Immature natural killer cell (primary cell): ENCODE data around the gene THOC1. TPM values are rescaled to one million over a fixed set of nuclear protein-coding genes. Genes with fewer than 3 reads are reported as not detected.
A peak's percentile ranks its signal among the peaks of the same experiment; 100 is the strongest.

Experiments
- DNase-seq, 3 donors: peaks; one replicate each; pipeline ENCODE4 v3.0.0; 2022; ENCODE audit warnings: mixed read lengths in 1 of 3
- H3K27ac Mint-ChIP-seq, 6 donors: one replicate each; pipeline ENCODE4 v1.8.0; 2020; ENCODE audit warnings: mixed read lengths in 6 of 6, mild to moderate bottlenecking in 5 of 6, inconsistent platforms in 4 of 6, moderate library complexity in 3 of 6
- H3K27me3 Mint-ChIP-seq, 3 donors: one replicate each; pipeline ENCODE4 v1.8.0; 2020 to 2021; ENCODE audit warnings: low read depth in 3 of 3, mild to moderate bottlenecking in 3 of 3, mixed read lengths in 3 of 3, moderate library complexity in 3 of 3, inconsistent platforms in 1 of 3
- H3K36me3 Mint-ChIP-seq, 3 donors: one replicate each; pipeline ENCODE4 v1.8.0; 2020; ENCODE audit warnings: mixed read lengths in 3 of 3, inconsistent platforms in 2 of 3, mild to moderate bottlenecking in 2 of 3
- H3K4me1 Mint-ChIP-seq, 2 donors: one replicate each; pipeline ENCODE4 v1.8.0; 2020; ENCODE audit warnings: inconsistent platforms in 2 of 2, mild to moderate bottlenecking in 2 of 2, mixed read lengths in 2 of 2, moderate library complexity in 1 of 2
- H3K4me3 Mint-ChIP-seq, 5 donors: one replicate each; pipeline ENCODE4 v1.8.0; 2020; ENCODE audit warnings: mild to moderate bottlenecking in 5 of 5, mixed read lengths in 5 of 5, inconsistent platforms in 3 of 5, moderate library complexity in 3 of 5
- H3K9me3 Mint-ChIP-seq, 6 donors: one replicate each; pipeline ENCODE4 v1.8.0; 2020; ENCODE audit warnings: mild to moderate bottlenecking in 6 of 6, mixed read lengths in 6 of 6, inconsistent platforms in 4 of 6, moderate library complexity in 3 of 6
- polyA plus RNA-seq, 3 donors: library from polyadenylated mRNA; unstranded; fragments of 300-500 nt; fragmentation: Illumina TruSeq; gene quantifications; one replicate each; pipeline ENCODE4 v1.2.3, GENCODE V29; 2021

THOC1 gene
- polyA plus RNA-seq, 3 donors from 2014 or later, result 7.6 to 20.3 (median 14.7) TPM

- H3K36me3 Mint-ChIP-seq, result peaks cover 22 to 56% (median 26%) of the 10 kb centered on the region in 3 donors
- peak overlapping the region; percentile 4 to 63 (median 18) for H3K27ac Mint-ChIP-seq
- no peak overlapping the region for H3K4me3 Mint-ChIP-seq
- H3K27me3 Mint-ChIP-seq, result peaks cover 0 to 3% (median 0%) of the 10 kb centered on the region in 3 donors
- H3K9me3 Mint-ChIP-seq, result no peaks in the 10 kb centered on the region
- DNase-seq, result no peak
- peaks cover 2 to 5% of the 10 kb centered on the region in 2 donors for H3K4me1 Mint-ChIP-seq
These were observed 47.1 kb downstream of the THOC1 start for GRCh38 chr18:220708-221107.

GRCh38 chr18:217532-218336 lies 50.1 kb downstream of the THOC1 start:
- Mint-ChIP-seq H3K9me3 (no peaks in the 10 kb centered on the region), H3K27me3 (peaks cover 0 to 3% (median 0%) of the 10 kb centered on the region in 3 donors), H3K36me3 (peaks cover 24 to 49% (median 33%) of the 10 kb centered on the region in 3 donors), H3K4me3 (peak overlapping the region in 1 of 5 donors; percentile 10), H3K27ac (peak overlapping the region; percentile 10 to 83 (median 65)), H3K4me1 (peaks cover 2 to 5% of the 10 kb centered on the region in 2 donors)
- DNase-seq, result no peak

- no peaks in the 10 kb centered on the region for H3K9me3 Mint-ChIP-seq
- no peak overlapping the region for H3K27ac Mint-ChIP-seq
- no peak for DNase-seq
- no peak overlapping the region for H3K4me3 Mint-ChIP-seq
- peaks cover 0 to 3% (median 0%) of the 10 kb centered on the region in 3 donors for H3K27me3 Mint-ChIP-seq
- H3K36me3 Mint-ChIP-seq, result peaks cover 32 to 56% (median 35%) of the 10 kb centered on the region in 3 donors
- peaks cover 2 to 5% of the 10 kb centered on the region in 2 donors for H3K4me1 Mint-ChIP-seq
These were observed 52.3 kb downstream of the THOC1 start for GRCh38 chr18:215448-216010.

- Mint-ChIP-seq H3K4me1 (peaks cover 2 to 14% of the 10 kb centered on the region in 2 donors), H3K4me3 (no peak overlapping the region), H3K27me3 (peaks cover 0 to 3% (median 0%) of the 10 kb centered on the region in 3 donors), H3K9me3 (no peaks in the 10 kb centered on the region), H3K36me3 (peaks cover 39 to 68% (median 39%) of the 10 kb centered on the region in 3 donors), H3K27ac (peak overlapping the region in 1 of 6 donors; percentile 22)
- no peak for DNase-seq
These were observed 53.9 kb downstream of the THOC1 start for GRCh38 chr18:213966-214365.

GRCh38 chr18:213505-213904 lies 54.3 kb downstream of the THOC1 start:
- Mint-ChIP-seq H3K27me3 (peaks cover 0 to 3% (median 0%) of the 10 kb centered on the region in 3 donors), H3K4me3 (no peak overlapping the region), H3K27ac (peak overlapping the region in 2 of 6 donors; percentile 19 to 37), H3K9me3 (no peaks in the 10 kb centered on the region), H3K36me3 (peaks cover 37 to 64% (median 39%) of the 10 kb centered on the region in 3 donors), H3K4me1 (peaks cover 2 to 14% of the 10 kb centered on the region in 2 donors)
- no peak for DNase-seq

- DNase-seq, result no peak
- Mint-ChIP-seq H3K36me3 (peaks cover 31 to 58% (median 39%) of the 10 kb centered on the region in 3 donors), H3K4me3 (no peak overlapping the region), H3K27me3 (no peaks in the 10 kb centered on the region), H3K4me1 (peaks cover 2 to 14% of the 10 kb centered on the region in 2 donors), H3K27ac (peak overlapping the region in 3 of 6 donors; percentile 22 to 64 (median 44)), H3K9me3 (no peaks in the 10 kb centered on the region)
These were observed 55.1 kb downstream of the THOC1 start for GRCh38 chr18:212780-213179.

- Mint-ChIP-seq H3K9me3 (no peaks in the 10 kb centered on the region), H3K27me3 (no peaks in the 10 kb centered on the region), H3K27ac (no peak overlapping the region), H3K4me3 (no peak overlapping the region), H3K4me1 (peaks cover 0 to 9% of the 10 kb centered on the region in 2 donors), H3K36me3 (peaks cover 31 to 54% (median 32%) of the 10 kb centered on the region in 3 donors)
- no peak for DNase-seq
These were observed 56.3 kb downstream of the THOC1 start for GRCh38 chr18:211582-211981.

GRCh38 chr18:210733-211132 lies 57.1 kb downstream of the THOC1 start:
- Mint-ChIP-seq H3K4me3 (no peak overlapping the region), H3K36me3 (peaks cover 35 to 57% (median 39%) of the 10 kb centered on the region in 3 donors), H3K9me3 (no peaks in the 10 kb centered on the region), H3K27me3 (no peaks in the 10 kb centered on the region), H3K27ac (peak overlapping the region in 2 of 6 donors; percentile 4 to 60), H3K4me1 (peaks cover 0 to 9% of the 10 kb centered on the region in 2 donors)
- DNase-seq, result no peak

GRCh38 chr18:210075-210474 lies 57.8 kb downstream of the THOC1 start:
- Mint-ChIP-seq H3K27me3 (no peaks in the 10 kb centered on the region), H3K4me3 (no peak overlapping the region)

GRCh38 chr18:199768-200167 lies 68.1 kb downstream of the THOC1 start:
- Mint-ChIP-seq H3K9me3 (no peaks in the 10 kb centered on the region), H3K4me1 (peaks cover 0 to 6% of the 10 kb centered on the region in 2 donors), H3K36me3 (peaks cover 21 to 25% (median 21%) of the 10 kb centered on the region in 3 donors), H3K4me3 (no peak overlapping the region), H3K27me3 (no peaks in the 10 kb centered on the region), H3K27ac (peak overlapping the region in 1 of 6 donors; percentile 6)
- DNase-seq, result no peak

More at GRCh38 chr18:210075-210474, 57.8 kb downstream of the THOC1 start:
- Mint-ChIP-seq H3K36me3 (peaks cover 33 to 57% (median 38%) of the 10 kb centered on the region in 3 donors), H3K4me1 (peaks cover 0 to 9% of the 10 kb centered on the region in 2 donors), H3K27ac (no peak overlapping the region), H3K9me3 (no peaks in the 10 kb centered on the region)
- DNase-seq, result no peak

GRCh38 chr18:199214-199613 lies 68.6 kb downstream of the THOC1 start:
- H3K9me3 Mint-ChIP-seq, result no peaks in the 10 kb centered on the region
- H3K4me1 Mint-ChIP-seq, result peaks cover 0 to 4% of the 10 kb centered on the region in 2 donors
- peaks cover 21 to 25% (median 21%) of the 10 kb centered on the region in 3 donors for H3K36me3 Mint-ChIP-seq
- no peak overlapping the region for H3K27ac Mint-ChIP-seq
- no peak for DNase-seq
- no peak overlapping the region for H3K4me3 Mint-ChIP-seq
- no peaks in the 10 kb centered on the region for H3K27me3 Mint-ChIP-seq

- Mint-ChIP-seq H3K27ac (no peak overlapping the region), H3K27me3 (no peaks in the 10 kb centered on the region), H3K36me3 (peaks cover 14 to 21% (median 14%) of the 10 kb centered on the region in 3 donors), H3K9me3 (no peaks in the 10 kb centered on the region), H3K4me3 (no peak overlapping the region), H3K4me1 (peaks cover 0 to 14% of the 10 kb centered on the region in 2 donors)
- DNase-seq, result no peak
These were observed 72.2 kb downstream of the THOC1 start for GRCh38 chr18:195651-196050.

- no peak for DNase-seq
- Mint-ChIP-seq H3K27me3 (no peaks in the 10 kb centered on the region), H3K4me1 (peaks cover 0 to 19% of the 10 kb centered on the region in 2 donors), H3K36me3 (peaks cover 5 to 14% (median 13%) of the 10 kb centered on the region in 3 donors), H3K27ac (no peak overlapping the region), H3K9me3 (no peaks in the 10 kb centered on the region), H3K4me3 (no peak overlapping the region)
These were observed 75.0 kb downstream of the THOC1 start for GRCh38 chr18:192801-193200.

- no peak for DNase-seq
- peaks cover 0 to 19% of the 10 kb centered on the region in 2 donors for H3K4me1 Mint-ChIP-seq
- H3K9me3 Mint-ChIP-seq, result no peaks in the 10 kb centered on the region
- H3K4me3 Mint-ChIP-seq, result no peak overlapping the region
- H3K27ac Mint-ChIP-seq, result no peak overlapping the region
- peaks cover 5 to 8% (median 6%) of the 10 kb centered on the region in 3 donors for H3K36me3 Mint-ChIP-seq
- H3K27me3 Mint-ChIP-seq, result peaks cover 0 to 1% (median 0%) of the 10 kb centered on the region in 3 donors
These were observed 76.1 kb downstream of the THOC1 start for GRCh38 chr18:191725-192124.
